Erythroblast (primary cell): ENCODE data around the gene SEC14L2.

Experiments
- GATA1 ChIP-seq: IDR thresholded peaks from 2 replicates; pipeline ENCODE4 v1.6.1; 2011; ENCODE audit warnings: low read depth, mild to moderate bottlenecking, control low read depth, low read length, moderate library complexity
- POLR2A ChIP-seq: IDR thresholded peaks from 2 replicates; pipeline ENCODE4 v1.6.1; 2011; ENCODE audit warnings: mild to moderate bottlenecking, low read length

DNA sequence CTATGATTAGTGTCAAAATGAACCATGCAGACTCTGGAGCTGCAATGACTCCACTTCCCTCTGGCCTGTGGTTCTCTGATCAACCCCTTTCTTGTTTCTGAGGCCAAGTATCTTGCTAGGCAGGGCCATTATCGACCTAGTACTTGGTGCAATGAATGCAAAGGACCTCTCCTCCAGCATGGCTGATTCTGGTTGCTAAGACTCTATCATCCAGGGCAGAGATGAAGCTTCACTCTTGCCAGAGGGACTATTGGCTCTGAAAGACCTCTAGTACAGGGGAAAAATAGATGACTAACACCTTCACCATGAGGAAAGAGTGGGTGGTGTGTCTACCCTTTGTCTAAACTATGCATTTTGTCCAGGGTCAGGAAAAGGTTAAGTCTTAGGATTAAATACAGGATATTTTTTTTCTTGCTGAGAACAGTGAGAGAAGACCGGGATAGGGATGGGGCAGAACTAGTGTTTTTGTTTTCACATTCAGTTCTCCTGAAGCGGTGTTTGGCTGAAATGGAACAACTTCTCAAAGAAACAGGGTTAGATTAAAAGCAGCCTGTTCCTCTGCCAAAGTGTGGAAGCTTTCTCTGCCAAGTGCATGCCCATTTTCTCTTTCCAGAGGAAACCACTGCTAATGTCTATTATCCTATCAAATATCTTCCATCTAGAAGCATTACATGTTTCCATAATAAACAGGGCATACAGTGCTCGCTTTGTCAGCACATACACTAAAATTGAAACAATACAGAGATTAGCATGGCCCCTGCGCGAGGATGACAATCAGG lies 23.7 kb downstream of the SEC14L2 start:
- TF ChIP-seq POLR2A (peak; percentile 37), GATA1 (no peak)
